Natural killer cell (primary cell): Measurements from ENCODE around the gene NCR3LG1. TPM values are rescaled to one million over a fixed set of nuclear protein-coding genes. Genes with fewer than 3 reads are reported as not detected.

Experiments
- ATAC-seq, 3 donors: fragments of 150-1000 bp in 2 of 3; fragments of 200-7000 bp in 1 of 3; cut with Tn5 transposase; 1 replicate in 1 of 3; 2 replicates in 2 of 3; pipeline ENCODE4 v1.10.0; 2021; ENCODE audit warnings: mild to moderate bottlenecking in 2 of 3, moderate library complexity in 2 of 3
- DNase-seq, 2 donors: peaks; one replicate each; pipeline versions ENCODE4 v3.0.0 to v3.0.0-alpha.2; 2013 to 2021; ENCODE audit warnings: mixed read lengths in 1 of 2
- H3K27ac ChIP-seq: one replicate; pipeline ENCODE4 v1.5.1; 2013; ENCODE audit warnings: mild to moderate bottlenecking, low read length
- H3K27me3 ChIP-seq: one replicate; pipeline ENCODE4 v1.6.1; 2013; ENCODE audit warnings: low read length; ENCODE audit not compliant: control insufficient read depth, insufficient read depth
- H3K36me3 ChIP-seq: one replicate; pipeline ENCODE4 v1.6.1; 2013; ENCODE audit warnings: low read length; ENCODE audit not compliant: control insufficient read depth, insufficient read depth
- H3K4me1 ChIP-seq: one replicate; pipeline ENCODE4 v1.6.1; 2013; ENCODE audit warnings: low read length; ENCODE audit not compliant: control insufficient read depth, insufficient read depth
- H3K4me3 ChIP-seq: one replicate; pipeline ENCODE4 v1.5.1; 2013; ENCODE audit warnings: low read length
- H3K9me3 ChIP-seq: one replicate; pipeline ENCODE4 v1.6.1; 2013; ENCODE audit warnings: low read length; ENCODE audit not compliant: control insufficient read depth, insufficient read depth
- H3K27ac Mint-ChIP-seq, 2 donors: one replicate each; pipeline ENCODE4 v1.8.0; 2022; ENCODE audit warnings: mild to moderate bottlenecking in 2 of 2, mixed read lengths in 2 of 2, moderate library complexity in 1 of 2
- H3K27me3 Mint-ChIP-seq, 2 donors: one replicate each; pipeline ENCODE4 v1.8.0; 2022; ENCODE audit warnings: low read depth in 2 of 2, mixed read lengths in 2 of 2
- H3K36me3 Mint-ChIP-seq: one replicate; pipeline ENCODE4 v1.8.0; 2022; ENCODE audit warnings: mixed read lengths
- H3K4me1 Mint-ChIP-seq, 2 donors: one replicate each; pipeline ENCODE4 v1.8.0; 2022; ENCODE audit warnings: mixed read lengths in 2 of 2
- H3K4me3 Mint-ChIP-seq: one replicate; pipeline ENCODE4 v1.8.0; 2022; ENCODE audit warnings: mild to moderate bottlenecking, moderate library complexity, mixed read lengths
- H3K9me3 Mint-ChIP-seq, 2 donors: one replicate each; pipeline ENCODE4 v1.8.0; 2022; ENCODE audit warnings: mixed read lengths in 2 of 2
- CTCF ChIP-seq: fragments of 200-600 bp; IDR thresholded peaks from one replicate; pipeline ENCODE4 v1.8.0; 2022; ENCODE audit warnings: antibody characterized with exemption
- WGBS: methylation state at CpG from one replicate; pipeline ENCODE4 v1.1.7; 2013; ENCODE audit warnings: missing lambda C conversion rate; ENCODE audit not compliant: insufficient coverage; 5-methylcytosine and 5-hydroxymethylcytosine counted together
- intact Hi-C: fragments of 100-400 bp; cut with micrococcal nuclease; formaldehyde crosslinking; loops from one replicate; pipeline ENCODE4 v1.14.2; 2022
- total RNA-seq, 4 donors: library from RNA; stranded (reverse); fragments of 120-200 nt in 1 of 4; gene quantifications; one replicate each; pipeline versions ENCODE4 v1.2.3 to v1.2.4, GENCODE V29; 2013 to 2022

The NCR3LG1 gene
- total RNA-seq, 3 donors from 2014 or later (not counting 1 experiment from before 2014, with no cell fraction given): 6.3 to 10.1 (median 9.7) TPM

- Mint-ChIP-seq H3K27ac (peak overlapping the region; percentile 32 to 57), H3K4me3 (no peak overlapping the region)
- H3K9me3 ChIP-seq: no peaks in the 10 kb centered on the region
Measured at GRCh38 chr11:17333799-17334586, 17.6 kb upstream of the NCR3LG1 start.

GRCh38 chr11:17343257-17343656 is 8.3 kb upstream of the NCR3LG1 start:
- 100% methylated on average over 1 of the region's 2 CpGs for WGBS
- H3K36me3 Mint-ChIP-seq: peaks cover 5% of the 10 kb centered on the region
- H3K27me3 ChIP-seq: no peaks in the 10 kb centered on the region
- no peak overlapping the region for H3K4me3 Mint-ChIP-seq
- no peak for DNase-seq
- no peaks in the 10 kb centered on the region for H3K9me3 Mint-ChIP-seq
- no peak for TF ChIP-seq CTCF
- H3K27me3 Mint-ChIP-seq: no peaks in the 10 kb centered on the region
- no peak overlapping the region for H3K27ac ChIP-seq
- no peaks in the 10 kb centered on the region for H3K4me1 ChIP-seq
- no peaks in the 10 kb centered on the region for H3K36me3 ChIP-seq
- H3K27ac Mint-ChIP-seq: no peak overlapping the region
- no peaks in the 10 kb centered on the region for H3K9me3 ChIP-seq
- H3K4me1 Mint-ChIP-seq: no peaks in the 10 kb centered on the region
- no peak for ATAC-seq
- no peak overlapping the region for H3K4me3 ChIP-seq
- intact Hi-C loops: no loop called here

More at GRCh38 chr11:17333799-17334586, 17.6 kb upstream of the NCR3LG1 start:
- Mint-ChIP-seq H3K4me1 (peaks cover 8 to 11% of the 10 kb centered on the region in 2 donors), H3K36me3 (peaks cover 10% of the 10 kb centered on the region), H3K27me3 (no peaks in the 10 kb centered on the region), H3K9me3 (no peaks in the 10 kb centered on the region)
- DNase-seq (peak in 1 of 2 donors; percentile 54), ATAC-seq (peak in 2 of 3 donors; percentile 32 to 71)
- H3K36me3 ChIP-seq: peaks cover 9% of the 10 kb centered on the region
- intact Hi-C loops: no loop called here
- H3K27me3 ChIP-seq: no peaks in the 10 kb centered on the region
- WGBS: 51% methylated on average over 4 of the region's 4 CpGs
- no peak overlapping the region for H3K4me3 ChIP-seq
- TF ChIP-seq CTCF: no peak
- peak overlapping the region; percentile 21 for H3K27ac ChIP-seq
- H3K4me1 ChIP-seq: peaks cover 7% of the 10 kb centered on the region

GRCh38 chr11:17343907-17344306 is 7.7 kb upstream of the NCR3LG1 start:
- Histone ChIP-seq H3K4me1 (no peaks in the 10 kb centered on the region), H3K9me3 (no peaks in the 10 kb centered on the region), H3K36me3 (no peaks in the 10 kb centered on the region), H3K27ac (no peak overlapping the region), H3K4me3 (no peak overlapping the region), H3K27me3 (no peaks in the 10 kb centered on the region)
- no CpG with 5 or more reads among the region's 1 CpG for WGBS
- Mint-ChIP-seq H3K4me1 (no peaks in the 10 kb centered on the region), H3K9me3 (no peaks in the 10 kb centered on the region), H3K36me3 (peaks cover 5% of the 10 kb centered on the region), H3K27me3 (no peaks in the 10 kb centered on the region), H3K27ac (no peak overlapping the region), H3K4me3 (no peak overlapping the region)
- intact Hi-C loops: no loop called here
- DNase-seq (no peak), ATAC-seq (no peak)
- TF ChIP-seq CTCF: no peak
